Aortic smooth muscle cell (primary cell): Measurements from ENCODE around the gene SEC63. TPM values are rescaled to one million over a fixed set of nuclear protein-coding genes. Genes with fewer than 3 reads are reported as not detected.

Experiments
- total RNA-seq: library from RNA; depleted of rRNA; stranded (reverse); fragments of >200 nt; gene quantifications from 2 replicates; pipeline ENCODE4 v1.2.3, GENCODE V29; 2014

SEC63 gene
- total RNA-seq, result 21.0 and 29.3 TPM in 2 replicates

GRCh38 chr6:107957909-107958688, at the start of gene SEC63:
SEC63 (minus strand) TSS chr6:107958208; CDS start chr6:107958009, 199 bp downstream.

Other genes with a start within 250 kb of the SEC63 start
- gene SCML4, start 133.9 kb downstream of the SEC63 start, total RNA-seq, result not detected in 2 replicates
- 55.8 and 60.0 TPM in 2 replicates for gene OSTM1, start 116.5 kb upstream of the SEC63 start, total RNA-seq
- gene NR2E1, start 207.8 kb upstream of the SEC63 start, total RNA-seq, result not detected in 2 replicates